H1 (cell line): ENCODE measurements around the gene TUNAR.

Source experiments
- CBX8 ChIP-seq: fragments of 300-800, 300-1000 bp; sonication (generic); IDR thresholded peaks from 2 replicates; pipeline ENCODE4 v1.7.1; 2016; ENCODE audit warnings: low read depth, low read length, borderline replicate concordance
- CHD1 ChIP-seq: IDR thresholded peaks from 2 replicates; pipeline ENCODE4 v1.6.1; 2012; ENCODE audit warnings: low read depth, low read length, improper control_type of control experiment
- CTCF ChIP-seq, 3 experiments: IDR thresholded peaks; 1 replicate in 2 of 3; 2 replicates in 1 of 3; pipeline versions ENCODE4 v1.5.1 to v1.6.1; 2011; ENCODE audit warnings: low read length in 3 of 3, mild to moderate bottlenecking in 3 of 3, inconsistent platforms in 2 of 3, low read depth in 1 of 3, moderate library complexity in 1 of 3; ENCODE audit not compliant: insufficient read depth in 1 of 3; ENCODE audit errors: control extremely low read depth in 1 of 3
- EGR1 ChIP-seq: IDR thresholded peaks from 2 replicates; pipeline ENCODE4 v1.6.1; 2011; ENCODE audit warnings: low read depth, low read length, borderline replicate concordance
- GABPA ChIP-seq: IDR thresholded peaks from 2 replicates; pipeline ENCODE4 v1.6.1; 2011; ENCODE audit warnings: mild to moderate bottlenecking, low read length, moderate library complexity, borderline replicate concordance; ENCODE audit not compliant: insufficient read depth
- JUND ChIP-seq: IDR thresholded peaks from 2 replicates; pipeline ENCODE4 v1.6.1; 2011; ENCODE audit warnings: mild to moderate bottlenecking, improper control_type of control experiment, low read length
- POLR2AphosphoS5 ChIP-seq: IDR thresholded peaks from 2 replicates; pipeline ENCODE4 v1.6.1; 2011; ENCODE audit warnings: low read depth, low read length
- SUZ12 ChIP-seq: fragments of 200-600 bp; sonication (generic); IDR thresholded peaks from 2 replicates; pipeline ENCODE4 v1.6.1; 2012; ENCODE audit warnings: mild to moderate bottlenecking, inconsistent platforms, low read length, moderate library complexity, mixed read lengths

- TF ChIP-seq CTCF (IDR thresholded peaks at IDR 0.05; ENCODE audit: control extremely low read depth in 1 of 3, insufficient read depth in 1 of 3, low read depth in 1 of 3, low read length in 3 of 3): peak; percentile 68 to 75 (median 72)
- TF ChIP-seq EGR1: no peak
- no peak for TF ChIP-seq CHD1
- TF ChIP-seq CBX8: no peak
- no peak for TF ChIP-seq GABPA
- TF ChIP-seq SUZ12: no peak
- no peak for TF ChIP-seq JUND
- no peak for TF ChIP-seq POLR2AphosphoS5
Observed at GRCh38 chr14:95895720-95896119, 19.1 kb downstream of the TUNAR start.
